Caco-2 (cell line): ENCODE results near the gene ISCA1. TPM values are rescaled to one million over a fixed set of nuclear protein-coding genes. Genes with fewer than 3 reads are reported as not detected.
"Not testable (repeated sequence)": the region's sequence is repeated elsewhere in the genome, so short reads cannot be mapped to it uniquely, and the experiment has no call there.

Source experiments
- BruUV-seq: library from RNA; stranded (reverse); fragments of 400-500 nt; replicated peaks from 2 replicates; lab custom pipeline; 2021; lab: Mats Ljungman, UMichigan
- CTCF ChIA-PET: fragments of 300-600 bp; sonication (Branson Sonifier 250); formaldehyde crosslinking; loops from one replicate; lab custom pipeline; 2022; ENCODE audit warnings: antibody characterized with exemption; lab: Charles Lee
- POLR2A ChIA-PET: fragments of 300-600 bp; sonication (Branson Sonifier 250); formaldehyde crosslinking; loops from one replicate; lab custom pipeline; 2022; ENCODE audit warnings: antibody characterized with exemption; lab: Charles Lee
- DNase-seq, 2 experiments: peaks; one replicate each; pipeline versions ENCODE4 v3.0.0 to v3.0.0-alpha.2; 2020 to 2022
- H3K27me3 ChIP-seq: replicated peaks from 2 replicates; pipeline ENCODE4 v1.6.0; 2011; ENCODE audit warnings: low read length; ENCODE audit not compliant: control insufficient read depth, insufficient read depth
- H3K36me3 ChIP-seq: 2 replicates; pipeline ENCODE4 v1.5.1; 2011; ENCODE audit warnings: low read length; ENCODE audit not compliant: control insufficient read depth, insufficient read depth
- H3K4me1 ChIP-seq: fragments of 250-450 bp; sonication (Bioruptor Pico); 2 replicates; pipeline ENCODE4 v1.5.1; 2020; ENCODE audit warnings: mild to moderate bottlenecking
- H3K4me3 ChIP-seq: 2 replicates; pipeline ENCODE4 v1.5.1; 2011; ENCODE audit warnings: low read depth, mild to moderate bottlenecking, control low read depth, low read length
- H3K9me3 ChIP-seq: fragments of 250-450 bp; sonication (Bioruptor Pico); 2 replicates; pipeline ENCODE4 v1.5.1; 2020; ENCODE audit warnings: mild to moderate bottlenecking, moderate library complexity
- H3K27ac Mint-ChIP-seq: one replicate; pipeline ENCODE4 v1.8.0; 2022; ENCODE audit warnings: mixed read lengths; ENCODE audit not compliant: unreplicated experiment
- H3K27me3 Mint-ChIP-seq: one replicate; pipeline ENCODE4 v1.8.0; 2022; ENCODE audit warnings: mixed read lengths; ENCODE audit not compliant: insufficient read depth, unreplicated experiment
- H3K36me3 Mint-ChIP-seq: one replicate; pipeline ENCODE4 v1.8.0; 2022; ENCODE audit warnings: mild to moderate bottlenecking, mixed read lengths; ENCODE audit not compliant: insufficient read depth, unreplicated experiment
- H3K4me1 Mint-ChIP-seq: one replicate; pipeline ENCODE4 v1.8.0; 2022; ENCODE audit warnings: low read depth, mixed read lengths; ENCODE audit not compliant: unreplicated experiment
- H3K4me3 Mint-ChIP-seq: one replicate; pipeline ENCODE4 v1.8.0; 2022; ENCODE audit warnings: mild to moderate bottlenecking, moderate library complexity, mixed read lengths; ENCODE audit not compliant: unreplicated experiment
- H3K9me3 Mint-ChIP-seq: one replicate; pipeline ENCODE4 v1.8.0; 2022; ENCODE audit warnings: mixed read lengths; ENCODE audit not compliant: unreplicated experiment
- CTCF ChIP-seq, 2 experiments: fragments of 200-600 bp in 1 of 2; IDR thresholded peaks; 1 replicate in 1 of 2; 2 replicates in 1 of 2; pipeline versions ENCODE4 v1.5.1 to v1.8.0; 2011 to 2022; ENCODE audit warnings: antibody characterized with exemption in 1 of 2, control low read depth in 1 of 2, inconsistent platforms in 1 of 2, low read depth in 1 of 2, low read length in 1 of 2, mild to moderate bottlenecking in 1 of 2, moderate library complexity in 1 of 2; ENCODE audit not compliant: insufficient read depth in 1 of 2, severe bottlenecking in 1 of 2, unreplicated experiment in 1 of 2
- intact Hi-C: fragments of 100-400 bp; cut with micrococcal nuclease; formaldehyde crosslinking; loops from one replicate; pipeline ENCODE4 v1.10.0; 2022; ENCODE audit not compliant: unreplicated experiment
- total RNA-seq: library from RNA; stranded (reverse); gene quantifications from 2 replicates; pipeline ENCODE4 v1.2.3, GENCODE V29; 2022

ISCA1 gene
- total RNA-seq, 1 experiment from 2014 or later = 11.2 TPM

GRCh38 chr9:86300701-86301100, 18.4 kb upstream of the ISCA1 start:
- ChIA-PET CTCF (no interaction called here), POLR2A (no interaction called here)
- H3K9me3 Mint-ChIP-seq = no peaks in the 10 kb centered on the region
- no peak overlapping the region for H3K4me3 Mint-ChIP-seq
- H3K27me3 Mint-ChIP-seq = no peaks in the 10 kb centered on the region
- H3K27ac Mint-ChIP-seq = no peak overlapping the region
- DNase-seq = no peak
- Histone ChIP-seq H3K9me3 (no peaks in the 10 kb centered on the region), H3K4me1 (no peaks in the 10 kb centered on the region), H3K36me3 (no peaks in the 10 kb centered on the region; the same call in 1 of the 2 replicates), H3K4me3 (no peak overlapping the region), H3K27me3 (no peaks in the 10 kb centered on the region)
- no peak for TF ChIP-seq CTCF (IDR thresholded peaks at IDR 0.05; ENCODE audit: insufficient read depth in 1 of 2, low read depth in 1 of 2, low read length in 1 of 2, severe bottlenecking in 1 of 2, unreplicated experiment in 1 of 2)
- H3K36me3 Mint-ChIP-seq = peaks cover 43% of the 10 kb centered on the region
- no TSS peak for BruUV-seq
- no peaks in the 10 kb centered on the region for H3K4me1 Mint-ChIP-seq
- intact Hi-C loops = no loop called here

GRCh38 chr9:86298873-86299272, 16.5 kb upstream of the ISCA1 start:
- Mint-ChIP-seq H3K27me3 (no peaks in the 10 kb centered on the region), H3K4me3 (no peak overlapping the region), H3K4me1 (no peaks in the 10 kb centered on the region), H3K27ac (no peak overlapping the region), H3K36me3 (peaks cover 42% of the 10 kb centered on the region), H3K9me3 (no peaks in the 10 kb centered on the region)
- intact Hi-C loops = no loop called here
- ChIA-PET CTCF (no interaction called here), POLR2A (no interaction called here)
- H3K4me3 ChIP-seq = no peak overlapping the region
- H3K9me3 ChIP-seq = no peaks in the 10 kb centered on the region
- no peaks in the 10 kb centered on the region; the same call in 1 of the 2 replicates for H3K36me3 ChIP-seq
- BruUV-seq = no TSS peak
- no peaks in the 10 kb centered on the region for H3K27me3 ChIP-seq
- no peak for TF ChIP-seq CTCF (IDR thresholded peaks at IDR 0.05; ENCODE audit: insufficient read depth in 1 of 2, low read depth in 1 of 2, low read length in 1 of 2, severe bottlenecking in 1 of 2, unreplicated experiment in 1 of 2)
- no peaks in the 10 kb centered on the region for H3K4me1 ChIP-seq
- no peak for DNase-seq

DNA sequence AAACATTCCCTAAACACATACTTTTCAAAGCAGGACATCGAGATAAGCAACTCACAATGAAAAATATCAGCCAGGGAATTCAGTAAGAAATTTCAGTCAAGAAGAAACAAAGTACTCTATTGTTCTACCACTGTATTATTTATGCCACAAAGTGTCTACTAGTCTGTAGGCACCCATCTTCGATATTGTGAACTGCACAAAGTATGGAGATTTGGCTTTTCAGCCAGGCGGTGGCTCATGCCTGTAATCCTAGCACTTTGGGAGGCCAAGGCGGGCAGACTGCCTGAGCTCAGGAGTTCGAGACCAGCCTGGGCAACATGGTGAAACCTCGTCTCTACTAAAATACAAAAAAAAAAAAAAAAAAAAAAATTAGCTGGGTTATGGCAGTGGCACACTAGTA, 8.0 kb upstream of the ISCA1 start:
- intact Hi-C loops, H3K4me3 ChIP-seq, CTCF ChIA-PET, BruUV-seq, POLR2A ChIA-PET, H3K4me1 Mint-ChIP-seq, H3K9me3 Mint-ChIP-seq, DNase-seq, H3K27me3 Mint-ChIP-seq, H3K9me3 ChIP-seq, H3K27me3 ChIP-seq, H3K27ac Mint-ChIP-seq, H3K36me3 ChIP-seq, H3K4me1 ChIP-seq, H3K4me3 Mint-ChIP-seq: not testable (repeated sequence)
- peaks cover 24% of the 10 kb centered on the region for H3K36me3 Mint-ChIP-seq
